PC-9 (cell line): Measurements from ENCODE around the gene CPNE4.

ENCODE experiments used
- CTCF ChIP-seq: fragments of 200-600 bp; sonication (generic); conservative IDR thresholded peaks from 2 replicates; pipeline ENCODE4 v1.6.1; 2017; ENCODE audit warnings: mixed run types, antibody characterized with exemption, mild to moderate bottlenecking, moderate library complexity
- EZH2 ChIP-seq: fragments of 200-600 bp; sonication (generic); IDR thresholded peaks from 2 replicates; pipeline ENCODE4 v1.8.0; 2017; ENCODE audit warnings: antibody characterized with exemption, low read depth

DNA sequence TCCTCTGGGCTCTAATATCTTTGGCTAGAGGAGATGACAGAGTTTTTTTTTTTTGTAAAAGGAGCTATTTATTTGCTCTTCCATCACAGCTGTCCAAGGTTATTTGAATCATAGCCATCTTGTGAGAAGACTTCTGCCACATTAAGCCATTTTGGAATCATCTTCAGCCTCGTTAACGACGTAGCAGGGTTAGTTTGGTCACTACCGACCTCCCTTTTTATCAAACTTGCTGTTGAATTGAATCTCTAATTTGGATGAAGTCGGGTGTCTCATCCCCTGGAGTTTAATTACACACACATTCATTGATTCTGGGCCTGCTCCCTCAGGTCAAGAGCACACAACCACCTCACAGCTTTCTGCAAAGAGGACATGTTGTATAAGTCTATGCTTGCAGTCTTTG is 238.7 kb downstream of the CPNE4 start:
- TF ChIP-seq CTCF (no peak), EZH2 (no peak)
